HepG2 (cell line): ENCODE measurements around the gene OTOP2. TPM values are rescaled to one million over a fixed set of nuclear protein-coding genes. Genes with fewer than 3 reads are reported as not detected.

Experiments used
- ATRX ChIP-seq: sonication (generic); formaldehyde crosslinking; IDR thresholded peaks from 2 replicates; pipeline ENCODE4 v1.4.0; 2020; ENCODE audit warnings: missing genetic modification reagents, borderline replicate concordance
- BORCS8-MEF2B ChIP-seq: sonication (generic); formaldehyde crosslinking; IDR thresholded peaks from 2 replicates; pipeline ENCODE4 v1.8.0; 2022; ENCODE audit warnings: mild to moderate bottlenecking, missing genetic modification reagents
- ELF3 ChIP-seq: IDR thresholded peaks from 2 replicates; pipeline ENCODE4 v1.6.1; 2016; ENCODE audit warnings: missing genetic modification reagents, missing compliant biosample characterization
- EP300 ChIP-seq, 3 experiments: sonication (generic) in 1 of 3; formaldehyde crosslinking in 1 of 3; IDR thresholded peaks; 2 replicates each; pipeline versions ENCODE4 v1.5.1 to v1.6.1; 2011 to 2020; ENCODE audit warnings: low read depth in 2 of 3, low read length in 2 of 3, borderline replicate concordance in 1 of 3, improper control_type of control experiment in 1 of 3, mild to moderate bottlenecking in 1 of 3, missing genetic modification reagents in 1 of 3, moderate library complexity in 1 of 3
- HMG20B ChIP-seq: conservative IDR thresholded peaks from 2 replicates; pipeline ENCODE4 v1.6.1; 2016; ENCODE audit warnings: missing genetic modification reagents, missing compliant biosample characterization
- HOXA7 ChIP-seq: sonication (generic); formaldehyde crosslinking; IDR thresholded peaks from 2 replicates; pipeline ENCODE4 v1.8.1; 2022; ENCODE audit warnings: mild to moderate bottlenecking, missing genetic modification reagents, moderate library complexity
- MAFF ChIP-seq: IDR thresholded peaks from 2 replicates; pipeline ENCODE4 v1.6.1; 2011; ENCODE audit warnings: low read depth, low read length, improper control_type of control experiment
- MTF1 ChIP-seq: sonication (generic); formaldehyde crosslinking; IDR thresholded peaks from 2 replicates; pipeline ENCODE4 v1.5.0; 2020; ENCODE audit warnings: missing genetic modification reagents
- POLR2AphosphoS2 ChIP-seq: IDR thresholded peaks from 2 replicates; pipeline ENCODE4 v1.6.1; 2011; ENCODE audit warnings: low read depth, low read length, improper control_type of control experiment
- SAP130 ChIP-seq: IDR thresholded peaks from 2 replicates; pipeline ENCODE4 v1.6.1; 2016; ENCODE audit warnings: low read depth
- SIX4 ChIP-seq: sonication (generic); formaldehyde crosslinking; IDR thresholded peaks from 2 replicates; pipeline ENCODE4 v1.4.0; 2020; ENCODE audit warnings: missing genetic modification reagents
- YEATS2 ChIP-seq: sonication (generic); formaldehyde crosslinking; IDR thresholded peaks from 2 replicates; pipeline ENCODE4 v1.4.0; 2020; ENCODE audit warnings: missing genetic modification reagents, borderline replicate concordance
- ZMAT3 ChIP-seq: sonication (generic); formaldehyde crosslinking; conservative IDR thresholded peaks from 2 replicates; pipeline ENCODE4 v1.7.0; 2021; ENCODE audit warnings: missing genetic modification reagents
- ZNF180 ChIP-seq: sonication (generic); formaldehyde crosslinking; IDR thresholded peaks from 2 replicates; pipeline ENCODE4 v1.4.0; 2020; ENCODE audit warnings: low read depth, missing genetic modification reagents, borderline replicate concordance
- ZNF253 ChIP-seq: sonication (generic); formaldehyde crosslinking; IDR thresholded peaks from 2 replicates; pipeline ENCODE4 v1.8.0; 2022; ENCODE audit warnings: mild to moderate bottlenecking, missing genetic modification reagents, borderline replicate concordance
- ZNF333 ChIP-seq: sonication (generic); formaldehyde crosslinking; IDR thresholded peaks from 2 replicates; pipeline ENCODE4 v1.4.0; 2020; ENCODE audit warnings: mild to moderate bottlenecking, missing genetic modification reagents, borderline replicate concordance
- ZNF335 ChIP-seq: sonication (generic); formaldehyde crosslinking; IDR thresholded peaks from 2 replicates; pipeline ENCODE4 v1.4.0; 2020; ENCODE audit warnings: missing genetic modification reagents
- polyA plus RNA-seq, 8 experiments: library from polyadenylated mRNA; depleted of rRNA in 3 of 8; stranded (reverse) in 7 of 8; unstranded in 1 of 8; fragments of >200 nt; fragmentation: Illumina TruSeq in 4 of 8; extraction: Trizol in 4 of 8; gene quantifications; 2 replicates each; pipeline versions ENCODE4 v1.2.1 to v1.2.3, GENCODE V29; 2011 to 2016; ENCODE audit warnings: low read depth in 4 of 8, missing spikeins in 1 of 8, mixed read lengths in 1 of 8; ENCODE audit not compliant: insufficient read depth in 1 of 8
- total RNA-seq, 5 experiments: library from RNA; depleted of rRNA; stranded (reverse); fragments of >200 nt; fragmentation: Illumina TruSeq; extraction: Trizol; gene quantifications; 2 replicates each; pipeline ENCODE4 v1.2.3, GENCODE V29; 2016; ENCODE audit warnings: low read depth in 1 of 5
- TF ChIP-seq, protein P1 (sequence below): fragments of 450-650 bp; IDR thresholded peaks from 2 replicates; pipeline ENCODE4 v1.6.1; 2017
- TF ChIP-seq, protein P2 (sequence below): IDR thresholded peaks from 2 replicates; pipeline ENCODE4 v1.6.1; 2016
- TF ChIP-seq, protein P3 (sequence below): sonication (generic); formaldehyde crosslinking; IDR thresholded peaks from 2 replicates; pipeline ENCODE4 v1.4.0; 2020; ENCODE audit warnings: missing genetic modification reagents
- TF ChIP-seq, protein P4 (sequence below): sonication (generic); formaldehyde crosslinking; IDR thresholded peaks from 2 replicates; pipeline ENCODE4 v1.8.0; 2022; ENCODE audit warnings: missing genetic modification reagents, mild to moderate bottlenecking, borderline replicate concordance
- TF ChIP-seq, protein P5 (sequence below): sonication (generic); formaldehyde crosslinking; IDR thresholded peaks from 2 replicates; pipeline ENCODE4 v1.8.0; 2022; ENCODE audit warnings: missing genetic modification reagents, mild to moderate bottlenecking, inconsistent platforms, borderline replicate concordance
- TF ChIP-seq, protein P6 (sequence below): sonication (generic); formaldehyde crosslinking; IDR thresholded peaks from 2 replicates; pipeline ENCODE4 v1.5.0; 2020; ENCODE audit warnings: missing genetic modification reagents
- TF ChIP-seq, protein P7 (sequence below): sonication (generic); formaldehyde crosslinking; IDR thresholded peaks from 2 replicates; pipeline ENCODE4 v1.8.1; 2023; ENCODE audit warnings: missing genetic modification reagents, inconsistent platforms, borderline replicate concordance

Gene OTOP2
- total and polyA plus RNA-seq, 2 of the 13 experiments (the other 11 are each of a cell fraction or from before 2014, with no cell fraction given): not detected

DNA sequence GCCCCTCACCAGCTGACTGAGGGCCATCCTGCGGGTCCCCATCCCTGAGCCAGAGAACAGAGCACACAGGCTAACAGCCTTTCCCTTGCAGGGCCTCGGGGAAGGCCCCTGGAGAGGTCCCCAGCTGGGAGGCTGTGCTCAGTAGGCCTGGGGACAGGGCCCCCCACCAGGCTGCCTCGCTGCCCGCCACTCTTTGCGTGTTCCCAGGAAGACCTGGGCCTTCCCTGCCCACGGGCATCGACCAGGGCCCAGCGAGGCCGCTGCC, 47.7 kb downstream of the OTOP2 start (continued):
- TF ChIP-seq HMG20B (peak; percentile 21; the same call in 1 of the 2 replicates), ZNF335 (CRISPR knock-in tag) (0 out of 2 replicates have a peak, but pooled peaks have one; percentile 73), YEATS2 (CRISPR knock-in tag) (no peak), EP300 (IDR thresholded peaks at IDR 0.05; ENCODE audit: low read depth in 2 of 2, low read length in 2 of 2) (no peak), EP300 (CRISPR knock-in tag; IDR thresholded peaks at IDR 0.05; ENCODE audit: borderline replicate concordance) (no peak), POLR2AphosphoS2 (no peak), ZNF253 (CRISPR knock-in tag) (no peak), ELF3 (CRISPR knock-in tag) (no peak), SIX4 (no peak), ATRX (CRISPR knock-in tag) (no peak), ZNF333 (CRISPR knock-in tag) (no peak), MTF1 (CRISPR knock-in tag) (no peak), BORCS8-MEF2B (CRISPR knock-in tag) (no peak), ZNF180 (CRISPR knock-in tag) (no peak), MAFF (no peak), HOXA7 (CRISPR knock-in tag) (no peak), SAP130 (no peak), ZMAT3 (CRISPR knock-in tag) (no peak; the same call in 1 of the 2 replicates)
- TF ChIP-seq, protein P1, sequence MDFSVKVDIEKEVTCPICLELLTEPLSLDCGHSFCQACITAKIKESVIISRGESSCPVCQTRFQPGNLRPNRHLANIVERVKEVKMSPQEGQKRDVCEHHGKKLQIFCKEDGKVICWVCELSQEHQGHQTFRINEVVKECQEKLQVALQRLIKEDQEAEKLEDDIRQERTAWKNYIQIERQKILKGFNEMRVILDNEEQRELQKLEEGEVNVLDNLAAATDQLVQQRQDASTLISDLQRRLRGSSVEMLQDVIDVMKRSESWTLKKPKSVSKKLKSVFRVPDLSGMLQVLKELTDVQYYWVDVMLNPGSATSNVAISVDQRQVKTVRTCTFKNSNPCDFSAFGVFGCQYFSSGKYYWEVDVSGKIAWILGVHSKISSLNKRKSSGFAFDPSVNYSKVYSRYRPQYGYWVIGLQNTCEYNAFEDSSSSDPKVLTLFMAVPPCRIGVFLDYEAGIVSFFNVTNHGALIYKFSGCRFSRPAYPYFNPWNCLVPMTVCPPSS: no peak
- TF ChIP-seq, protein P2, sequence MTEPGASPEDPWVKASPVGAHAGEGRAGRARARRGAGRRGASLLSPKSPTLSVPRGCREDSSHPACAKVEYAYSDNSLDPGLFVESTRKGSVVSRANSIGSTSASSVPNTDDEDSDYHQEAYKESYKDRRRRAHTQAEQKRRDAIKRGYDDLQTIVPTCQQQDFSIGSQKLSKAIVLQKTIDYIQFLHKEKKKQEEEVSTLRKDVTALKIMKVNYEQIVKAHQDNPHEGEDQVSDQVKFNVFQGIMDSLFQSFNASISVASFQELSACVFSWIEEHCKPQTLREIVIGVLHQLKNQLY: no peak
- TF ChIP-seq, protein P3, sequence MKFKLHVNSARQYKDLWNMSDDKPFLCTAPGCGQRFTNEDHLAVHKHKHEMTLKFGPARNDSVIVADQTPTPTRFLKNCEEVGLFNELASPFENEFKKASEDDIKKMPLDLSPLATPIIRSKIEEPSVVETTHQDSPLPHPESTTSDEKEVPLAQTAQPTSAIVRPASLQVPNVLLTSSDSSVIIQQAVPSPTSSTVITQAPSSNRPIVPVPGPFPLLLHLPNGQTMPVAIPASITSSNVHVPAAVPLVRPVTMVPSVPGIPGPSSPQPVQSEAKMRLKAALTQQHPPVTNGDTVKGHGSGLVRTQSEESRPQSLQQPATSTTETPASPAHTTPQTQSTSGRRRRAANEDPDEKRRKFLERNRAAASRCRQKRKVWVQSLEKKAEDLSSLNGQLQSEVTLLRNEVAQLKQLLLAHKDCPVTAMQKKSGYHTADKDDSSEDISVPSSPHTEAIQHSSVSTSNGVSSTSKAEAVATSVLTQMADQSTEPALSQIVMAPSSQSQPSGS (CRISPR knock-in tag): no peak
- TF ChIP-seq, protein P4, sequence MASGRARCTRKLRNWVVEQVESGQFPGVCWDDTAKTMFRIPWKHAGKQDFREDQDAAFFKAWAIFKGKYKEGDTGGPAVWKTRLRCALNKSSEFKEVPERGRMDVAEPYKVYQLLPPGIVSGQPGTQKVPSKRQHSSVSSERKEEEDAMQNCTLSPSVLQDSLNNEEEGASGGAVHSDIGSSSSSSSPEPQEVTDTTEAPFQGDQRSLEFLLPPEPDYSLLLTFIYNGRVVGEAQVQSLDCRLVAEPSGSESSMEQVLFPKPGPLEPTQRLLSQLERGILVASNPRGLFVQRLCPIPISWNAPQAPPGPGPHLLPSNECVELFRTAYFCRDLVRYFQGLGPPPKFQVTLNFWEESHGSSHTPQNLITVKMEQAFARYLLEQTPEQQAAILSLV (CRISPR knock-in tag): no peak
- TF ChIP-seq, protein P5, sequence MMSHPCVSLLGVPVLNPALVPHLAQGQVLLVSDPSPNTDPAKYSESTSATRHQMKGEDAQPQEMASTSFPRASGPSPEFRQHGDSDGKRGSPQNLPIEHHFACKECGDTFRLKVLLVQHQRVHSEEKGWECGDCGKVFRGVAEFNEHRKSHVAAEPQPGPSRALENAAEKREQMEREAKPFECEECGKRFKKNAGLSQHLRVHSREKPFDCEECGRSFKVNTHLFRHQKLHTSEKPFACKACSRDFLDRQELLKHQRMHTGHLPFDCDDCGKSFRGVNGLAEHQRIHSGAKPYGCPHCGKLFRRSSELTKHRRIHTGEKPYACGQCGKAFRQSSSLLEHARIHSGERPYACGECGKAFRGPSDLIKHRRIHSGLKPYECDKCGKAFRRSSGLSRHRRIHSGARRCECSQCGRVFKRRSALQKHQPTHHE (CRISPR knock-in tag): no peak
- TF ChIP-seq, protein P6, sequence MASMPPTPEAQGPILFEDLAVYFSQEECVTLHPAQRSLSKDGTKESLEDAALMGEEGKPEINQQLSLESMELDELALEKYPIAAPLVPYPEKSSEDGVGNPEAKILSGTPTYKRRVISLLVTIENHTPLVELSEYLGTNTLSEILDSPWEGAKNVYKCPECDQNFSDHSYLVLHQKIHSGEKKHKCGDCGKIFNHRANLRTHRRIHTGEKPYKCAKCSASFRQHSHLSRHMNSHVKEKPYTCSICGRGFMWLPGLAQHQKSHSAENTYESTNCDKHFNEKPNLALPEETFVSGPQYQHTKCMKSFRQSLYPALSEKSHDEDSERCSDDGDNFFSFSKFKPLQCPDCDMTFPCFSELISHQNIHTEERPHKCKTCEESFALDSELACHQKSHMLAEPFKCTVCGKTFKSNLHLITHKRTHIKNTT (CRISPR knock-in tag): no peak
- TF ChIP-seq, protein P7, sequence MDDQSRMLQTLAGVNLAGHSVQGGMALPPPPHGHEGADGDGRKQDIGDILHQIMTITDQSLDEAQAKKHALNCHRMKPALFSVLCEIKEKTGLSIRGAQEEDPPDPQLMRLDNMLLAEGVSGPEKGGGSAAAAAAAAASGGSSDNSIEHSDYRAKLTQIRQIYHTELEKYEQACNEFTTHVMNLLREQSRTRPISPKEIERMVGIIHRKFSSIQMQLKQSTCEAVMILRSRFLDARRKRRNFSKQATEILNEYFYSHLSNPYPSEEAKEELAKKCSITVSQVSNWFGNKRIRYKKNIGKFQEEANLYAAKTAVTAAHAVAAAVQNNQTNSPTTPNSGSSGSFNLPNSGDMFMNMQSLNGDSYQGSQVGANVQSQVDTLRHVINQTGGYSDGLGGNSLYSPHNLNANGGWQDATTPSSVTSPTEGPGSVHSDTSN: no peak
